Testis (tissue), 2 donors: ENCODE results near the gene HEYL.

Experiments
- POLR2A ChIP-seq: fragments of 450-650 bp; IDR thresholded peaks from one replicate; pipeline ENCODE4 v1.6.1; 2017; ENCODE audit warnings: antibody characterized with exemption, mild to moderate bottlenecking, moderate library complexity
- TF ChIP-seq, protein P1 (sequence below), 3 experiments: fragments of 450-650 bp in 2 of 3; fragments of 200-600 bp in 1 of 3; sonication (generic) in 1 of 3; IDR thresholded peaks; one replicate each; pipeline ENCODE4 v1.5.1; 2016 to 2019; ENCODE audit warnings: antibody characterized with exemption in 3 of 3, mild to moderate bottlenecking in 2 of 3, moderate library complexity in 1 of 3

- TF ChIP-seq, protein P1, sequence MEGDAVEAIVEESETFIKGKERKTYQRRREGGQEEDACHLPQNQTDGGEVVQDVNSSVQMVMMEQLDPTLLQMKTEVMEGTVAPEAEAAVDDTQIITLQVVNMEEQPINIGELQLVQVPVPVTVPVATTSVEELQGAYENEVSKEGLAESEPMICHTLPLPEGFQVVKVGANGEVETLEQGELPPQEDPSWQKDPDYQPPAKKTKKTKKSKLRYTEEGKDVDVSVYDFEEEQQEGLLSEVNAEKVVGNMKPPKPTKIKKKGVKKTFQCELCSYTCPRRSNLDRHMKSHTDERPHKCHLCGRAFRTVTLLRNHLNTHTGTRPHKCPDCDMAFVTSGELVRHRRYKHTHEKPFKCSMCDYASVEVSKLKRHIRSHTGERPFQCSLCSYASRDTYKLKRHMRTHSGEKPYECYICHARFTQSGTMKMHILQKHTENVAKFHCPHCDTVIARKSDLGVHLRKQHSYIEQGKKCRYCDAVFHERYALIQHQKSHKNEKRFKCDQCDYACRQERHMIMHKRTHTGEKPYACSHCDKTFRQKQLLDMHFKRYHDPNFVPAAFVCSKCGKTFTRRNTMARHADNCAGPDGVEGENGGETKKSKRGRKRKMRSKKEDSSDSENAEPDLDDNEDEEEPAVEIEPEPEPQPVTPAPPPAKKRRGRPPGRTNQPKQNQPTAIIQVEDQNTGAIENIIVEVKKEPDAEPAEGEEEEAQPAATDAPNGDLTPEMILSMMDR (IDR thresholded peaks at IDR 0.05), result no peak
- TF ChIP-seq POLR2A, result no peak
Observed at GRCh38 chr1:39681999-39682398, 42.6 kb upstream of the HEYL start.
